Trophoblast cell (in vitro differentiated cells and primary cell): ENCODE data around the gene TBC1D19.

Source experiments
- DNase-seq, 2 donors: peaks; one replicate each; pipeline ENCODE4 v3.0.0-alpha.2; 2016
- H2AFZ ChIP-seq: 2 replicates; pipeline ENCODE4 v1.6.1; 2013; ENCODE audit warnings: low read length, moderate library complexity, mild to moderate bottlenecking; ENCODE audit not compliant: insufficient read depth, poor library complexity
- H2AK5ac ChIP-seq: 2 replicates; pipeline ENCODE4 v1.6.1; 2013; ENCODE audit warnings: mild to moderate bottlenecking, low read length
- H2BK120ac ChIP-seq: 2 replicates; pipeline ENCODE4 v1.6.1; 2013; ENCODE audit warnings: low read length, mild to moderate bottlenecking, moderate library complexity; ENCODE audit not compliant: insufficient read depth, poor library complexity
- H2BK12ac ChIP-seq: 2 replicates; pipeline ENCODE4 v1.6.1; 2013; ENCODE audit warnings: mild to moderate bottlenecking, low read length, moderate library complexity
- H2BK5ac ChIP-seq: 2 replicates; pipeline ENCODE4 v1.6.1; 2013; ENCODE audit warnings: low read length, low read depth, moderate library complexity, mild to moderate bottlenecking; ENCODE audit not compliant: poor library complexity
- H3K14ac ChIP-seq: 2 replicates; pipeline ENCODE4 v1.6.1; 2013; ENCODE audit warnings: mild to moderate bottlenecking, low read length
- H3K18ac ChIP-seq: 2 replicates; pipeline ENCODE4 v1.6.1; 2013; ENCODE audit warnings: mild to moderate bottlenecking, low read length
- H3K23ac ChIP-seq: 2 replicates; pipeline ENCODE4 v1.6.1; 2013; ENCODE audit warnings: low read length
- H3K27ac ChIP-seq: 2 replicates; pipeline ENCODE4 v1.5.1; 2013; ENCODE audit warnings: low read depth, mild to moderate bottlenecking, inconsistent platforms, low read length, moderate library complexity
- H3K27me3 ChIP-seq: 2 replicates; pipeline ENCODE4 v1.6.1; 2013; ENCODE audit warnings: inconsistent platforms, mild to moderate bottlenecking, low read length, moderate library complexity; ENCODE audit not compliant: insufficient read depth
- H3K36me3 ChIP-seq, 2 experiments: 1 replicate in 1 of 2; 2 replicates in 1 of 2; pipeline ENCODE4 v1.6.1; 2013; ENCODE audit warnings: low read length in 2 of 2, mild to moderate bottlenecking in 2 of 2, moderate library complexity in 1 of 2; ENCODE audit not compliant: insufficient read depth in 2 of 2, control insufficient read depth in 1 of 2
- H3K4ac ChIP-seq: 2 replicates; pipeline ENCODE4 v1.6.1; 2013; ENCODE audit warnings: low read depth, mild to moderate bottlenecking, low read length, moderate library complexity
- H3K4me1 ChIP-seq, 2 experiments: 1 replicate in 1 of 2; 2 replicates in 1 of 2; pipeline ENCODE4 v1.6.1; 2013; ENCODE audit warnings: low read length in 2 of 2, mild to moderate bottlenecking in 2 of 2, moderate library complexity in 1 of 2; ENCODE audit not compliant: insufficient read depth in 2 of 2, control insufficient read depth in 1 of 2
- H3K4me2 ChIP-seq: 2 replicates; pipeline ENCODE4 v1.6.1; 2013; ENCODE audit warnings: inconsistent platforms, mild to moderate bottlenecking, low read length, moderate library complexity
- H3K4me3 ChIP-seq: 2 replicates; pipeline ENCODE4 v1.5.1; 2013; ENCODE audit warnings: mild to moderate bottlenecking, low read depth, low read length, inconsistent platforms
- H3K79me1 ChIP-seq: one replicate; pipeline ENCODE4 v1.6.1; 2013; ENCODE audit warnings: low read length
- H3K79me2 ChIP-seq: 2 replicates; pipeline ENCODE4 v1.6.1; 2013; ENCODE audit warnings: low read length, mild to moderate bottlenecking; ENCODE audit not compliant: control insufficient read depth, insufficient read depth, poor library complexity
- H3K9ac ChIP-seq: 2 replicates; pipeline ENCODE4 v1.6.1; 2013; ENCODE audit warnings: mild to moderate bottlenecking, low read length
- H3K9me3 ChIP-seq: 2 replicates; pipeline ENCODE4 v1.6.1; 2013; ENCODE audit warnings: low read depth, mild to moderate bottlenecking, control low read depth, inconsistent platforms, low read length; ENCODE audit not compliant: insufficient read depth
- H4K12ac ChIP-seq: 2 replicates; pipeline ENCODE4 v1.6.1; 2013; ENCODE audit warnings: low read depth, mild to moderate bottlenecking, low read length, moderate library complexity
- H4K8ac ChIP-seq: 2 replicates; pipeline ENCODE4 v1.6.1; 2013; ENCODE audit warnings: low read depth, mild to moderate bottlenecking, low read length, moderate library complexity
- H4K91ac ChIP-seq: one replicate; pipeline ENCODE4 v1.6.1; 2013; ENCODE audit warnings: low read depth, mild to moderate bottlenecking, low read length, moderate library complexity
- WGBS: extraction: QIAGEN DNeasy Blood & Tissue Kit; methylation state at CpG from one replicate; pipeline ENCODE4 v1.1.7; 2013; ENCODE audit warnings: missing lambda C conversion rate; ENCODE audit not compliant: insufficient read length, insufficient coverage; ENCODE audit errors: extremely low coverage; 5-methylcytosine and 5-hydroxymethylcytosine counted together

Gene TBC1D19

DNA sequence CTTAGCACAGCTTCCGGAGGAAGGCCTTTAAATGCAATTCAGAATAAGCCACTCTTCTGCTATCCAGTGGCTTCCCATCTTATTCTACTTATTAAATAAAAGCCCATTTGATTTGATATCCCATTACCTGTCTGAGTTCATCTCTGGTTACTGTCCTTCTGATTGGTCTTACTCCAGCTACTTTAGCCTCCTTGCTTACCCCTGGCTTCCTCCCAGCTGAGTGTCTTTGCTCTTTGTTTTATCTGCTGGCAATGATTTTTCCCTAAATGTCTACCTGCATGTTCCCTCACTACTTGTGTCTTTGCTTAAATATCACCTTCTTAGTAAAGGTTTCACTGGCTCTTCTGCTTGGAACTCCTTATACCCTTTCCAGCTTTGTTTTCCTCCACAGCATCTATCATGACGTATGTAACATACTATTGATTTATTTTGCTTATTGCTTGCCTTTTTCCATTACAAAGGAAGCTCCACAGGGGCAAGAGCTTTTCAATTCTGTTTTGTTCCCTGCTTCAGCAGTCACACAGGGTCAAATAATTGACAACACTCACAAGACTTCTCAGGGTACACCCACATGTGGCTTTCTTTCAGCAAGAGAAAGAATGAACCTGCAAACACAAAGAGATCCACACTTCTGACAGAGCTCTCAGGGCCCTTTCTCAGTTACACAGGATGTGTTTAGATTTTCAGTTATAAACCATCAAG, 63.8 kb downstream of the TBC1D19 start:
- H3K36me3 ChIP-seq = no peaks in the 10 kb centered on the region
- no peaks in the 10 kb centered on the region for H3K9me3 ChIP-seq
- H4K8ac ChIP-seq = no peak overlapping the region
- H2AK5ac ChIP-seq = no peak overlapping the region
- no peaks in the 10 kb centered on the region for H3K79me2 ChIP-seq
- H3K14ac ChIP-seq = no peak overlapping the region
- H2AFZ ChIP-seq = no peak overlapping the region
- no peak overlapping the region for H2BK5ac ChIP-seq
- H3K27ac ChIP-seq = no peak overlapping the region
- no peaks in the 10 kb centered on the region for H3K79me1 ChIP-seq
- H3K23ac ChIP-seq = no peak overlapping the region
- no peak overlapping the region for H3K4me2 ChIP-seq
- H3K9ac ChIP-seq = no peak overlapping the region
- no CpG with 5 or more reads among the region's 2 CpGs for WGBS
- no peaks in the 10 kb centered on the region for H3K4me1 ChIP-seq
- no peak overlapping the region for H2BK12ac ChIP-seq
- DNase-seq = no peak
- no peak overlapping the region for H3K4me3 ChIP-seq
- no peaks in the 10 kb centered on the region for H3K27me3 ChIP-seq
- H3K18ac ChIP-seq = no peak overlapping the region
- no peak overlapping the region for H3K4ac ChIP-seq
- no peak overlapping the region for H2BK120ac ChIP-seq
- H4K12ac ChIP-seq = no peak overlapping the region
- H4K91ac ChIP-seq = no peak overlapping the region

DNA sequence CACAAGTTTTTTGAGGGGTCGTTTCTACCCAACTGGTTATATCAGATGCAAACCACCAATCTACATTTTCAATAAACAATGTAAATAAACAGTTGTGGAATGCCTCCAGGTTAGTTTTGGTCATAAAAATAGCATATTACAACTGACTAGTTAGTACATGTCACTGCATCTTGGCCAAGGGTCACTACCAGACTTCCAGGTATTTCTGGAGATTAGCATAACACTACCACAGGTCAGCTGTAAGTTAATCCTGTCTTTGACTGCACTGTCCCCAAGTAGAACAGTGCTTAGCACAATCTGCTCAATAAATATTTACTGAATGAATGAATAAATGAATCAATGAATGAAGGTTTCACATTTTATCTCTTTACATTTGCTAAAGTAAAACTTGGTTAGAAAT, 64.4 kb downstream of the TBC1D19 start:
- Histone ChIP-seq H2BK12ac (no peak overlapping the region), H3K79me1 (no peaks in the 10 kb centered on the region), H3K4ac (no peak overlapping the region), H2AFZ (no peak overlapping the region), H2AK5ac (no peak overlapping the region), H4K12ac (no peak overlapping the region), H3K27ac (no peak overlapping the region), H3K9ac (no peak overlapping the region), H3K4me2 (no peak overlapping the region), H3K14ac (no peak overlapping the region), H3K4me3 (no peak overlapping the region), H3K4me1 (no peaks in the 10 kb centered on the region), H4K91ac (no peak overlapping the region), H3K36me3 (no peaks in the 10 kb centered on the region), H3K79me2 (no peaks in the 10 kb centered on the region), H2BK5ac (no peak overlapping the region), H3K27me3 (no peaks in the 10 kb centered on the region), H3K23ac (no peak overlapping the region), H3K18ac (no peak overlapping the region), H2BK120ac (no peak overlapping the region), H3K9me3 (no peaks in the 10 kb centered on the region), H4K8ac (no peak overlapping the region)
- DNase-seq = peak in 1 of 2 donors; percentile 11
- WGBS = no CpG with 5 or more reads among the region's 1 CpG

DNA sequence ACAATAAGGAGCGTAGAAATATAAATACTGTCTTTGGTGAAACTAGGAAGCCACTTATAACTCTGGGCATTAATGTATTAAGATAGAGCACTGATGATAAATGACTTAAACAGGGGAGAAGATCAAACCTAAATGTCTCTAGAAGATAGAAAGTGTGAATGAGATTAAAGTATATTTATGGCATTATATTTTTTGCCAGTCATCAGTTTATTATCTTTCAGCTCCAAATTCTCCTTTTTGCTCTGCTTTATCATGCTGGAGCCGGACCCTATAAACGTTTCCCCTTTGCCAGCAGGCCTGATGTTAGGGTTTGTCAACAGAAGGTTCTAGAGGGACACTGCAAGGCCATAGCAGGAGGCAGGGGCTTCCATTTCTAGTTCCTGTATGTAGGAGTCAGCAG, 76.4 kb downstream of the TBC1D19 start:
- Histone ChIP-seq H3K4ac (no peak overlapping the region), H2AK5ac (no peak overlapping the region), H3K14ac (no peak overlapping the region), H3K9me3 (peaks cover 5% of the 10 kb centered on the region), H3K4me2 (no peak overlapping the region), H3K36me3 (peaks cover 0 to 4% of the 10 kb centered on the region in 2 experiments), H3K23ac (no peak overlapping the region), H3K18ac (no peak overlapping the region), H2BK5ac (no peak overlapping the region), H2BK120ac (no peak overlapping the region), H3K27ac (no peak overlapping the region), H3K9ac (no peak overlapping the region), H4K12ac (no peak overlapping the region), H4K91ac (no peak overlapping the region), H3K4me3 (no peak overlapping the region), H4K8ac (no peak overlapping the region), H3K79me2 (no peaks in the 10 kb centered on the region), H3K27me3 (no peaks in the 10 kb centered on the region), H3K79me1 (no peaks in the 10 kb centered on the region), H2AFZ (no peak overlapping the region), H3K4me1 (no peaks in the 10 kb centered on the region), H2BK12ac (no peak overlapping the region)
- DNase-seq = no peak
- WGBS = no CpG with 5 or more reads among the region's 3 CpGs

DNA sequence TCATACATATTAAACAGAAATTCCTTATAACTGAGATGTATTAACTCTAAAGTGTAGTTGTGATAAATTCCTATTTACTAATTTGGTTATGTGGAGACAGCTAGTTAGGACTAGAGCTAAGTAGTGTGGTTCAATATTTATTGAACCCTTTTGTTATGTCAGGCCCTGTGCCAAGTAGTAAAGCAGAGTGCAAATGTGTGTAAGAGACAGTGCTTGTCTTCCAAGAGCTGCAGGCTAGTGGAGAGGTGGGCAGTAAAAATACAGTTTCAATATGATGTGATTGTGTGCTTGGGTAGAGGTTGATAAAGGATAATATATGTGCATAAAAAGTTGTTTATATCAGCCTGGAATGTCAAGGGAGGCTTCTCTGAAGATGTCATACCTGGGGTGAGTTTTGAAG, 80.0 kb downstream of the TBC1D19 start:
- no peak overlapping the region for H3K14ac ChIP-seq
- no peak overlapping the region for H3K4me3 ChIP-seq
- no peaks in the 10 kb centered on the region for H3K79me2 ChIP-seq
- H2AFZ ChIP-seq = no peak overlapping the region
- H2BK12ac ChIP-seq = no peak overlapping the region
- H3K4me2 ChIP-seq = no peak overlapping the region
- H3K4me1 ChIP-seq = no peaks in the 10 kb centered on the region
- no peak for DNase-seq
- no peak overlapping the region for H4K91ac ChIP-seq
- H2BK5ac ChIP-seq = no peak overlapping the region
- H3K36me3 ChIP-seq = no peaks in the 10 kb centered on the region
- no peak overlapping the region for H2BK120ac ChIP-seq
- H3K9ac ChIP-seq = no peak overlapping the region
- no peak overlapping the region for H4K8ac ChIP-seq
- no peak overlapping the region for H3K4ac ChIP-seq
- H3K18ac ChIP-seq = no peak overlapping the region
- H2AK5ac ChIP-seq = no peak overlapping the region
- H3K79me1 ChIP-seq = no peaks in the 10 kb centered on the region
- H3K27ac ChIP-seq = no peak overlapping the region
- H3K23ac ChIP-seq = no peak overlapping the region
- H4K12ac ChIP-seq = no peak overlapping the region
- H3K9me3 ChIP-seq = no peaks in the 10 kb centered on the region
- H3K27me3 ChIP-seq = no peaks in the 10 kb centered on the region
